MV-4-11 (cell line): Measurements from ENCODE around the gene PLA2G2A.

Experiments
- DNase-seq: peaks from one replicate; lab custom pipeline; 2025; lab: John Stamatoyannopoulos, UW

Gene PLA2G2A

DNA sequence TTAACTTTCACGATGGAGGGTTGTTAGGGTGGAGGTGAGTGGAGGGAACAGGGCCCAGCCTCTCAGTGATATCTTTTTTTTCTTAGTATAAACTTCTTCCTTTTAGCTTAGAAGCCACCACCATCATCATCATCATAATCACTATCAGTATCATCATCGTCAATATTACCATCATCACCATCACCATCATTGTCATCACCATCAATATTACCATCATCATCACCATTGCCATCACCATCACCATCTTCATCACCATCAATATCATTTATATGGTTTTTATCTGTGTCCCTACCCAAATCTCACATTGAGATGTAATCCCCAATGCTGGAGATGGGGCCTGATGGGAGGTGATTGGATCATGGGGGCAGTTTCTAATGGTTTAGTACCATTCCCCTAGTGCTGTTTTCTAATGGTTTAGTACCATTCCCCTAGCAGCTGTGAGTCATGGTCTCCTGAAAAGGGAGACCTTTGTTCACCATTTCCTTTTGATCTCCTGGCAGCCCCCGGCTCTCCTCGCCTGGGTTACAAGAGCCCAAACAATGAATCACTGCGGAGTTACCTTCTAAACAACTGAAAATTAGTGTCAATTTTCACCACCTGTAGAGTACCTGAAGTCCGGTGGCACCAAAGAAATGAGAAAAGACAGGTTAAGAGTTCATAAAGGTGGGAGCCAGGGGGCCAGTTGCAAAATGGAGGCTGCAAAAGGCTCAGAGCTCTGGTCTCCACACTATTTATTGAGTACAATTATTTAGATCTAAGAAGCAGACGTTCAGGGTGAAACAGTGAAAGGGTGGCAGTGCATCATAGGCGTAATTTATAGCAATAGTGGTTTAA, 52.9 kb downstream of the PLA2G2A start:
- no peak for DNase-seq
